H9 (cell line): ENCODE measurements around the gene TGIF1. TPM values are rescaled to one million over a fixed set of nuclear protein-coding genes. Genes with fewer than 3 reads are reported as not detected.
A peak's percentile ranks its signal among the peaks of the same experiment; 100 is the strongest.

ENCODE experiments used
- DNase-seq: peaks from one replicate; pipeline ENCODE4 v3.0.0-alpha.2; 2017
- H2AFZ ChIP-seq: one replicate; pipeline ENCODE4 v1.6.1; 2013; ENCODE audit warnings: mild to moderate bottlenecking, low read length, control low read depth, moderate library complexity
- H2AK5ac ChIP-seq: 2 replicates; pipeline ENCODE4 v1.6.1; 2013; ENCODE audit warnings: low read length, control low read depth, mixed read lengths; ENCODE audit not compliant: insufficient read length
- H2BK120ac ChIP-seq: one replicate; pipeline ENCODE4 v1.6.1; 2013; ENCODE audit warnings: low read depth, mild to moderate bottlenecking, low read length, control low read depth, inconsistent platforms; ENCODE audit not compliant: poor library complexity, severe bottlenecking
- H2BK12ac ChIP-seq: 2 replicates; pipeline ENCODE4 v1.6.1; 2013; ENCODE audit warnings: low read length, control low read depth, mixed read lengths, low read depth; ENCODE audit not compliant: insufficient read length
- H2BK15ac ChIP-seq: 2 replicates; pipeline ENCODE4 v1.6.1; 2013; ENCODE audit warnings: low read depth, low read length, control low read depth
- H2BK20ac ChIP-seq: one replicate; pipeline ENCODE4 v1.6.1; 2013; ENCODE audit warnings: low read depth, mild to moderate bottlenecking, low read length, control low read depth, inconsistent platforms; ENCODE audit not compliant: poor library complexity, severe bottlenecking
- H2BK5ac ChIP-seq: 2 replicates; pipeline ENCODE4 v1.6.1; 2013; ENCODE audit warnings: low read length, control low read depth, mixed read lengths; ENCODE audit not compliant: insufficient read length
- H3K14ac ChIP-seq: 2 replicates; pipeline ENCODE4 v1.6.1; 2013; ENCODE audit warnings: low read length, control low read depth; ENCODE audit not compliant: insufficient read depth
- H3K18ac ChIP-seq: 2 replicates; pipeline ENCODE4 v1.6.1; 2013; ENCODE audit warnings: low read depth, mild to moderate bottlenecking, mixed read lengths, low read length, control low read depth; ENCODE audit not compliant: insufficient read length
- H3K23ac ChIP-seq: 2 replicates; pipeline ENCODE4 v1.6.1; 2013; ENCODE audit warnings: low read length, control low read depth, mixed read lengths, low read depth; ENCODE audit not compliant: insufficient read length
- H3K23me2 ChIP-seq: 2 replicates; pipeline ENCODE4 v1.6.1; 2013; ENCODE audit warnings: low read depth, mild to moderate bottlenecking, mixed read lengths, low read length, control low read depth; ENCODE audit not compliant: insufficient read length, poor library complexity, severe bottlenecking
- H3K27ac ChIP-seq: 2 replicates; pipeline ENCODE4 v1.5.1; 2013; ENCODE audit warnings: low read length, control low read depth, mixed read lengths, low read depth; ENCODE audit not compliant: insufficient read length
- H3K27me3 ChIP-seq: 2 replicates; pipeline ENCODE4 v1.6.1; 2013; ENCODE audit warnings: low read length, control low read depth, inconsistent platforms; ENCODE audit not compliant: insufficient read depth
- H3K4ac ChIP-seq: 2 replicates; pipeline ENCODE4 v1.6.1; 2013; ENCODE audit warnings: low read depth, mild to moderate bottlenecking, control low read depth, inconsistent platforms, low read length, moderate library complexity
- H3K4me1 ChIP-seq: 2 replicates; pipeline ENCODE4 v1.6.1; 2013; ENCODE audit warnings: low read length, control low read depth, inconsistent platforms; ENCODE audit not compliant: insufficient read depth
- H3K4me2 ChIP-seq: 2 replicates; pipeline ENCODE4 v1.6.1; 2013; ENCODE audit warnings: low read length, control low read depth, mixed read lengths; ENCODE audit not compliant: insufficient read length, insufficient read depth
- H3K56ac ChIP-seq: 2 replicates; pipeline ENCODE4 v1.6.1; 2013; ENCODE audit warnings: low read depth, mild to moderate bottlenecking, mixed read lengths, low read length, control low read depth; ENCODE audit not compliant: insufficient read length
- H3K79me1 ChIP-seq: 2 replicates; pipeline ENCODE4 v1.6.1; 2013; ENCODE audit warnings: low read depth, mild to moderate bottlenecking, moderate library complexity, low read length, control low read depth, inconsistent platforms; ENCODE audit not compliant: insufficient read depth, poor library complexity, severe bottlenecking
- H3K79me2 ChIP-seq: 2 replicates; pipeline ENCODE4 v1.6.1; 2013; ENCODE audit warnings: low read length, control low read depth, inconsistent platforms; ENCODE audit not compliant: insufficient read depth
- H3K9ac ChIP-seq: 2 replicates; pipeline ENCODE4 v1.6.1; 2013; ENCODE audit warnings: low read length, control low read depth, mixed read lengths; ENCODE audit not compliant: insufficient read length; ENCODE audit errors: extremely low read depth
- H3K9me3 ChIP-seq: one replicate; pipeline ENCODE4 v1.6.1; 2013; ENCODE audit warnings: low read depth, low read length, inconsistent platforms; ENCODE audit not compliant: control insufficient read depth
- H3T11ph ChIP-seq: one replicate; pipeline ENCODE4 v1.6.1; 2013; ENCODE audit warnings: mild to moderate bottlenecking, low read length, control low read depth, inconsistent platforms
- H4K20me1 ChIP-seq: one replicate; pipeline ENCODE4 v1.6.1; 2013; ENCODE audit not compliant: control insufficient read depth, insufficient read length, insufficient read depth
- H4K5ac ChIP-seq: 2 replicates; pipeline ENCODE4 v1.6.1; 2013; ENCODE audit warnings: low read depth, mild to moderate bottlenecking, mixed read lengths, low read length, control low read depth; ENCODE audit not compliant: insufficient read length
- H4K8ac ChIP-seq: replicated peaks from 2 replicates; pipeline ENCODE4 v1.6.1; 2013; ENCODE audit warnings: low read length, control low read depth, mixed read lengths, low read depth; ENCODE audit not compliant: insufficient read length
- H4K91ac ChIP-seq: 2 replicates; pipeline ENCODE4 v1.6.1; 2013; ENCODE audit warnings: low read depth, mild to moderate bottlenecking, moderate library complexity, mixed read lengths, low read length, control low read depth; ENCODE audit not compliant: insufficient read length
- H3K27ac Mint-ChIP-seq, 3 experiments: 2 replicates in 2 of 3; 3 replicates in 1 of 3; pipeline ENCODE4 v1.8.0; 2020 to 2021; ENCODE audit warnings: mixed read lengths in 3 of 3, mild to moderate bottlenecking in 1 of 3, moderate library complexity in 1 of 3
- H3K27me3 Mint-ChIP-seq: 2 replicates; pipeline ENCODE4 v1.8.0; 2021; ENCODE audit warnings: low read depth, mild to moderate bottlenecking, moderate library complexity, mixed read lengths
- H3K36me3 Mint-ChIP-seq, 3 experiments: 2 replicates in 2 of 3; 3 replicates in 1 of 3; pipeline ENCODE4 v1.8.0; 2020 to 2021; ENCODE audit warnings: low read depth in 3 of 3, mixed read lengths in 3 of 3; ENCODE audit not compliant: insufficient read depth in 1 of 3
- H3K4me1 Mint-ChIP-seq, 2 experiments: 2 replicates each; pipeline ENCODE4 v1.8.0; 2020; ENCODE audit warnings: mixed read lengths in 2 of 2
- H3K4me3 Mint-ChIP-seq, 2 experiments: 2 replicates in 1 of 2; 3 replicates in 1 of 2; pipeline ENCODE4 v1.8.0; 2020 to 2021; ENCODE audit warnings: mild to moderate bottlenecking in 2 of 2, mixed read lengths in 2 of 2, moderate library complexity in 1 of 2
- H3K9me3 Mint-ChIP-seq, 2 experiments: 2 replicates in 1 of 2; 3 replicates in 1 of 2; pipeline ENCODE4 v1.8.0; 2020; ENCODE audit warnings: mild to moderate bottlenecking in 2 of 2, mixed read lengths in 2 of 2, moderate library complexity in 1 of 2
- WGBS: extraction: QIAGEN DNeasy Blood & Tissue Kit; methylation state at CpG from one replicate; pipeline ENCODE4 v1.1.7; 2013; ENCODE audit warnings: missing lambda C conversion rate, low lambda C conversion rate, mixed read lengths; ENCODE audit not compliant: insufficient read length; ENCODE audit errors: extremely low coverage; 5-methylcytosine and 5-hydroxymethylcytosine counted together
- total RNA-seq: library from RNA; stranded (reverse); gene quantifications from 2 replicates; pipeline ENCODE4 v1.2.1, GENCODE V29; 2021
- TF ChIP-seq, protein P1 (sequence below): fragments of 200-600 bp; sonication (generic); conservative IDR thresholded peaks from 3 replicates; pipeline ENCODE4 v1.8.0; 2021; ENCODE audit warnings: antibody characterized with exemption, mild to moderate bottlenecking

The TGIF1 gene
- total RNA-seq, 1 experiment from 2014 or later, result 261 TPM

- Histone ChIP-seq H3K23me2 (peaks cover 18% of the 10 kb centered on the region), H2BK12ac (no peak overlapping the region), H2BK20ac (no peak overlapping the region), H2AFZ (no peak overlapping the region), H3T11ph (no peak overlapping the region), H3K79me1 (peaks cover 4% of the 10 kb centered on the region), H3K4me1 (peaks cover 11% of the 10 kb centered on the region; the same call in 1 of the 2 replicates), H2AK5ac (no peak overlapping the region), H3K4me2 (peak overlapping the region; percentile 97), H3K79me2 (peaks cover 44% of the 10 kb centered on the region; the same call in 1 of the 2 replicates), H3K9me3 (no peaks in the 10 kb centered on the region), H3K4ac (no peak overlapping the region), H3K27ac (peak overlapping the region; percentile 12), H2BK15ac (no peak overlapping the region), H3K56ac (no peak overlapping the region), H3K27me3 (no peaks in the 10 kb centered on the region), H4K20me1 (no peaks in the 10 kb centered on the region), H3K18ac (no peak overlapping the region), H4K91ac (no peak overlapping the region), H3K23ac (no peak overlapping the region), H4K5ac (no peak overlapping the region), H2BK120ac (no peak overlapping the region), H4K8ac (no peak overlapping the region), H2BK5ac (no peak overlapping the region), H3K14ac (no peak overlapping the region), H3K9ac (peak overlapping the region; percentile 15)
- Mint-ChIP-seq H3K27ac (peak overlapping the region; percentile 97 to 99 (median 97)), H3K4me1 (peaks cover 54 to 56% of the 10 kb centered on the region in 2 experiments), H3K9me3 (peaks cover 4 to 17% of the 10 kb centered on the region in 2 experiments; a peak in 4 of 5 replicates), H3K27me3 (peaks cover 2% of the 10 kb centered on the region; the same call in 1 of the 2 replicates), H3K36me3 (peaks cover 69 to 76% (median 74%) of the 10 kb centered on the region in 3 experiments), H3K4me3 (peak overlapping the region; percentile 98 to 99)
- peak; percentile 49 for DNase-seq
- TF ChIP-seq, protein P1, sequence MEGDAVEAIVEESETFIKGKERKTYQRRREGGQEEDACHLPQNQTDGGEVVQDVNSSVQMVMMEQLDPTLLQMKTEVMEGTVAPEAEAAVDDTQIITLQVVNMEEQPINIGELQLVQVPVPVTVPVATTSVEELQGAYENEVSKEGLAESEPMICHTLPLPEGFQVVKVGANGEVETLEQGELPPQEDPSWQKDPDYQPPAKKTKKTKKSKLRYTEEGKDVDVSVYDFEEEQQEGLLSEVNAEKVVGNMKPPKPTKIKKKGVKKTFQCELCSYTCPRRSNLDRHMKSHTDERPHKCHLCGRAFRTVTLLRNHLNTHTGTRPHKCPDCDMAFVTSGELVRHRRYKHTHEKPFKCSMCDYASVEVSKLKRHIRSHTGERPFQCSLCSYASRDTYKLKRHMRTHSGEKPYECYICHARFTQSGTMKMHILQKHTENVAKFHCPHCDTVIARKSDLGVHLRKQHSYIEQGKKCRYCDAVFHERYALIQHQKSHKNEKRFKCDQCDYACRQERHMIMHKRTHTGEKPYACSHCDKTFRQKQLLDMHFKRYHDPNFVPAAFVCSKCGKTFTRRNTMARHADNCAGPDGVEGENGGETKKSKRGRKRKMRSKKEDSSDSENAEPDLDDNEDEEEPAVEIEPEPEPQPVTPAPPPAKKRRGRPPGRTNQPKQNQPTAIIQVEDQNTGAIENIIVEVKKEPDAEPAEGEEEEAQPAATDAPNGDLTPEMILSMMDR, result peak; percentile 83
- WGBS, result no CpG with 5 or more reads among the region's 4 CpGs
Observed at GRCh38 chr18:3454365-3455089, 4.6 kb downstream of the TGIF1 start.
